ENCODE results near the gene ZNF592. TPM values are rescaled to one million over a fixed set of nuclear protein-coding genes. Genes with fewer than 3 reads are reported as not detected.
A peak's percentile ranks its signal among the peaks of the same experiment; 100 is the strongest.
"Not testable (repeated sequence)": the region's sequence is repeated elsewhere in the genome, so short reads cannot be mapped to it uniquely, and the experiment has no call there.

ZNF592 gene
- total RNA-seq, 4 donors from 2014 or later: 4.7 to 48.2 (median 11.7) TPM

DNA sequence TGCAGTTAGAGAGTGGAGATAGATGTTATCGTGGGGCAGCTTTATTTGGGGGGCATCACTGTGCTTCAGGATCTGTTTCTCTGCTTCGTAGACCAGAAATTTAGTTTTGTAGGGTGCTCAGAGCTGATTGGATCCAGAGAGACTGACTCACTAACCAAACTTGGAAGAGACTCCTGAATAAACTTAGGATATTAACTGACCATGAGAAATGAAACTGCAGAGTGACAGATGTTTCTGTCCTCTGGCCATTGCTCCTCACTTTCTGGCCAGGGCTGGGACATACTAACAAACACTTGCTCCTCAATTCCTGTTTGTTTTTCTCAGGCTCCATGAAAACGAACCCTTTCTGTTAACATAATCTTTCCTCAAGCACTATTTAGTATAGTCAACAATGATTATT, 4.3 kb downstream of the ZNF592 start:
- no peak for TF ChIP-seq POLR2A (IDR thresholded peaks at IDR 0.05)
- TF ChIP-seq, protein P1, sequence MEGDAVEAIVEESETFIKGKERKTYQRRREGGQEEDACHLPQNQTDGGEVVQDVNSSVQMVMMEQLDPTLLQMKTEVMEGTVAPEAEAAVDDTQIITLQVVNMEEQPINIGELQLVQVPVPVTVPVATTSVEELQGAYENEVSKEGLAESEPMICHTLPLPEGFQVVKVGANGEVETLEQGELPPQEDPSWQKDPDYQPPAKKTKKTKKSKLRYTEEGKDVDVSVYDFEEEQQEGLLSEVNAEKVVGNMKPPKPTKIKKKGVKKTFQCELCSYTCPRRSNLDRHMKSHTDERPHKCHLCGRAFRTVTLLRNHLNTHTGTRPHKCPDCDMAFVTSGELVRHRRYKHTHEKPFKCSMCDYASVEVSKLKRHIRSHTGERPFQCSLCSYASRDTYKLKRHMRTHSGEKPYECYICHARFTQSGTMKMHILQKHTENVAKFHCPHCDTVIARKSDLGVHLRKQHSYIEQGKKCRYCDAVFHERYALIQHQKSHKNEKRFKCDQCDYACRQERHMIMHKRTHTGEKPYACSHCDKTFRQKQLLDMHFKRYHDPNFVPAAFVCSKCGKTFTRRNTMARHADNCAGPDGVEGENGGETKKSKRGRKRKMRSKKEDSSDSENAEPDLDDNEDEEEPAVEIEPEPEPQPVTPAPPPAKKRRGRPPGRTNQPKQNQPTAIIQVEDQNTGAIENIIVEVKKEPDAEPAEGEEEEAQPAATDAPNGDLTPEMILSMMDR (IDR thresholded peaks at IDR 0.05): no peak
- Histone ChIP-seq H3K4me1 (peaks cover 0 to 10% of the 10 kb centered on the region in 2 donors), H3K27me3 (no peaks in the 10 kb centered on the region), H3K4me3 (no peak overlapping the region), H3K9me3 (no peaks in the 10 kb centered on the region), H3K27ac (peak overlapping the region in 1 of 2 donors; percentile 17), H3K36me3 (no peaks in the 10 kb centered on the region)
- DNase-seq: no peak
- intact Hi-C loops (cut with DNase I; ENCODE audit: low total_unique reads): no loop called here

DNA sequence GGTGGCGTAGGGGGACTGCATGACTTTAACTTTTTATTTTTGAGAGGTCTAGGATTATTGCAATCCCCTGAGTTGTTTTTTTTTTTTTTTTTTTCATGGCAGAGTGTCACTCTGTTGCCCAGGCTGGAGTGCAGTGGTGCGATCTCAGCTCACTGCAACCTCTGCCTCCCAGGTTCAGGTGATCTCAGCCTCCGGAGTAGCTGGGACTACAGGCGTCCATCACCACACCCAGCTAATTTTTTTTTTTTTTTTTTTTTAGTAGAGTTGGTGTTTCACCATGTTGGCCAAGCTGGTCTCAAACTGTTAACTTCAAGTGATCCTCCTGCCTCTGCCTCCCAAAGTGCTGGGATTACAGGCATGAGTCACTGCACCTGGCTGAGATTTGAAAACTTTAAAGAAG, 6.5 kb downstream of the ZNF592 start:
- H3K9me3 ChIP-seq; intact Hi-C loops (cut with DNase I; ENCODE audit: low total_unique reads); H3K27ac ChIP-seq; DNase-seq; H3K4me3 ChIP-seq; H3K27me3 ChIP-seq; H3K36me3 ChIP-seq; H3K4me1 ChIP-seq: not testable (repeated sequence)

DNA sequence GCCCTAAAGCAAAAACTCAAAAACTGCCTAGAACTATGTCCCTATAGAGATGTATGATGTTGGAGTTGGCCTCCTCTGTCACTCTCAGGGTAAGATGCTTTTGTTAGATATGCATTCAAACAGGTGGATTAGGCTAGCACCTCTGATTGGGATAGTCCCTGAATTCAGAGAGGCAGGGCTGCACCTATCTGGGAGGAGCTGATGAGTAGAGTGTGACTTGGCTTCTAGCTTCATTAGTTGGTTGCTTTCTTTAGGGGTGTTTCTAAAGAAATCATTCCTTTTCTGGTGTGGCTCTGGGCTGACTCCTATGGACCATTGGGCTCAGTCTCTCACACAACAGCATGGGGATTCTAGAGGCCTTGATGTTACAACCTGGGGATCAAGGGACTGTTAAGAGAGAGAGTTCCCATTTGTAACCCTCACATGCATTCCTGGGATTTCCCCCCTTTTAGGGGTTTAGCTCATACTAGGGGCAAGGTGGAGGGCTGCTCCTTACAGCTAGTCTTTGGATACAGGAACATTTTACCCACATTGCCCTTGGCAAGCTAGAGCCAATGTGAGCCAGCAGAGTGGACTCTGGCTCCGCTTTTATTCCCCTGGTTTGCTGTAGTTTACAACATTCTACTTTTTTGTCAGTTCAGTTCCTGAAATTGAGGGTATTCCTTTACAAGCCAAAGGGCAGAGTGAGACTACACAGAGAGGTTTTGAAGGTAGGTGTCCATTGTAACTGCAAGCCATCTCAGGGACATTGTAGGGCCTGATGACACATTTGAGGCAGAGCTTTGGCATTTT, 7.5 kb downstream of the ZNF592 start:
- intact Hi-C loops (cut with DNase I; ENCODE audit: low total_unique reads): no loop called here
- no peak for DNase-seq
- Histone ChIP-seq H3K27me3 (no peaks in the 10 kb centered on the region), H3K9me3 (no peaks in the 10 kb centered on the region), H3K36me3 (no peaks in the 10 kb centered on the region), H3K27ac (no peak overlapping the region), H3K4me1 (no peaks in the 10 kb centered on the region), H3K4me3 (no peak overlapping the region)
- TF ChIP-seq, protein P1 (IDR thresholded peaks at IDR 0.05): no peak
- TF ChIP-seq POLR2A (IDR thresholded peaks at IDR 0.05): no peak

DNA sequence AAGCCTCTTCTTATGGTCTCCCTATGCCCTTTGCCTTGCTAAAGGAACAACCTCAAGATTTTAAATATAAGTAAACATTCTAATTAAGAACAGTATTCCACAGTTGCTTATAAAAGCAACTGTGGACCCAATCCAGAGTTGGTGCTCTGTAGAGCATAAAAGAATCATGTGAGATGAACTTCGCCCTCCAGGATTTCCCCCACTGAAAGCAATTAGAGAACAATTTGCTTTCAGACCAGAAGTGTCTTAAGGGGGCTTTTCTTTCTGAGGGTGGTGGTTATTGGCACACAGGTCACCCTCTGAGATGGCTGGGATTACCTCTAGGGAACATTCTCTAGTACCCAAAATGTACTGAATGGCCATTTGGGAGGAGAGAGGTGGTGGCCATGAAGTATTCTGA, 10.6 kb downstream of the ZNF592 start:
- Histone ChIP-seq H3K27ac (no peak overlapping the region), H3K36me3 (no peaks in the 10 kb centered on the region), H3K9me3 (no peaks in the 10 kb centered on the region), H3K27me3 (no peaks in the 10 kb centered on the region), H3K4me1 (no peaks in the 10 kb centered on the region), H3K4me3 (no peak overlapping the region)
- no peak for TF ChIP-seq POLR2A (IDR thresholded peaks at IDR 0.05)
- TF ChIP-seq, protein P1 (IDR thresholded peaks at IDR 0.05): no peak
- intact Hi-C loops (cut with DNase I; ENCODE audit: low total_unique reads): no loop called here
- no peak for DNase-seq

DNA sequence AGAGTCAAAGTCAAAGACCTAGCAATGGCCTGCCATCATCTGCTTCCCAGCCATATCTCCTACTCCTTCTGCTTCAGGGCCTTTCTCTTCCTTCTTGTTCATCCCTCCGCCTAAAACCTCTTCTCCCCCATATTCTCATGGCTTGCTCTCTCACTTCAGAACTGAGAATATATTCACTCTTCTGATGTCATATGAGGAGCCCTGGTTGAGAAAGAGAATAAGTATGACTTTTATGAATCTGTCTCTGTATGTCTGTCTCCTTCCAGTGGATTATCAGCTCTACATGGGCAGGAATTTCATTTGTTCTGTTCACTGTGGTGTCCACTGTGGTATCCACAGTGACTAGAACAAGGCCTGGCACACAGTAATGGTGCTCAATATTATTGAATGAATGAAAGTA, 11.8 kb downstream of the ZNF592 start:
- H3K27ac ChIP-seq: no peak overlapping the region
- no peak for DNase-seq
- H3K4me1 ChIP-seq: no peaks in the 10 kb centered on the region
- H3K4me3 ChIP-seq: no peak overlapping the region
- no peaks in the 10 kb centered on the region for H3K9me3 ChIP-seq
- TF ChIP-seq, protein P1 (IDR thresholded peaks at IDR 0.05): no peak
- no peak for TF ChIP-seq POLR2A (IDR thresholded peaks at IDR 0.05)
- H3K36me3 ChIP-seq: no peaks in the 10 kb centered on the region
- intact Hi-C loops (cut with DNase I; ENCODE audit: low total_unique reads): no loop called here
- no peaks in the 10 kb centered on the region for H3K27me3 ChIP-seq
